Right lobe of liver (tissue), 4 donors: ENCODE measurements around the gene RORB.

ENCODE experiments used
- POLR2A ChIP-seq: fragments of 450-650 bp; IDR thresholded peaks from one replicate; pipeline ENCODE4 v1.6.1; 2017; ENCODE audit warnings: antibody characterized with exemption, mild to moderate bottlenecking
- TF ChIP-seq, protein P1 (sequence below), 4 donors: fragments of 200-600 bp in 3 of 4; fragments of 450-650 bp in 1 of 4; IDR thresholded peaks; one replicate each; pipeline versions ENCODE4 v1.5.1 to v1.8.0; 2016 to 2022; ENCODE audit warnings: antibody characterized with exemption in 4 of 4, mild to moderate bottlenecking in 2 of 4
- donor health status: DM: no; HTN: no; CAD: no.
- donor health status: DM: no; HTN: no; CAD: no.
- donor health status: DM: no; HTN: yes; CAD: no.

DNA sequence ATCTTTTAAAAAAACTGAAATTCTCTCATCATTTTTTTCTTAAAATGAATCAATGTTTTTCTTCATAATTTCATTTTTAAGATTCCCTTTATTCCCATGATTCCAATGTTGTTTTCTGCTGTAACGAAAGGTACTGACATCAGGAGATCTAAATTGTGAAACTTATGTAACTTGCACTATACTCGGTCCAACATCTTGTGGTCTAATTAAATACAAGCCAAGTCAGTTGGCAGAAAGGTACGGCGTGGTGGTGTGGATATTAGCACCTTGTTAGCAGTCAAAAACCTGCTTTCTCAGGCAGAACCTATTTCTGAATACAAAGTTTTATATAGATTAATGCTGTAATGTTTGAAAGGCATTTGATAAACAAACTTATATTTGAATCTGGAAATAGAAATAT, 20.1 kb downstream of the RORB start:
- TF ChIP-seq, protein P1, sequence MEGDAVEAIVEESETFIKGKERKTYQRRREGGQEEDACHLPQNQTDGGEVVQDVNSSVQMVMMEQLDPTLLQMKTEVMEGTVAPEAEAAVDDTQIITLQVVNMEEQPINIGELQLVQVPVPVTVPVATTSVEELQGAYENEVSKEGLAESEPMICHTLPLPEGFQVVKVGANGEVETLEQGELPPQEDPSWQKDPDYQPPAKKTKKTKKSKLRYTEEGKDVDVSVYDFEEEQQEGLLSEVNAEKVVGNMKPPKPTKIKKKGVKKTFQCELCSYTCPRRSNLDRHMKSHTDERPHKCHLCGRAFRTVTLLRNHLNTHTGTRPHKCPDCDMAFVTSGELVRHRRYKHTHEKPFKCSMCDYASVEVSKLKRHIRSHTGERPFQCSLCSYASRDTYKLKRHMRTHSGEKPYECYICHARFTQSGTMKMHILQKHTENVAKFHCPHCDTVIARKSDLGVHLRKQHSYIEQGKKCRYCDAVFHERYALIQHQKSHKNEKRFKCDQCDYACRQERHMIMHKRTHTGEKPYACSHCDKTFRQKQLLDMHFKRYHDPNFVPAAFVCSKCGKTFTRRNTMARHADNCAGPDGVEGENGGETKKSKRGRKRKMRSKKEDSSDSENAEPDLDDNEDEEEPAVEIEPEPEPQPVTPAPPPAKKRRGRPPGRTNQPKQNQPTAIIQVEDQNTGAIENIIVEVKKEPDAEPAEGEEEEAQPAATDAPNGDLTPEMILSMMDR (IDR thresholded peaks at IDR 0.05) = no peak
- TF ChIP-seq POLR2A = no peak
